ENCODE measurements around the gene IPO7. TPM values are rescaled to one million over a fixed set of nuclear protein-coding genes. Genes with fewer than 3 reads are reported as not detected.

IPO7 gene
- total and polyA plus RNA-seq, 10 of the 15 experiments (the other 5 are each of a cell fraction or from before 2014, with no cell fraction given) = 5.0 to 51.4 (median 30.6) TPM

GRCh38 chr11:9494316-9494715 is 109.9 kb downstream of the IPO7 start:
- ChIA-PET SMC1A (ENCODE audit: uncharacterized antibody, unreplicated experiment) (interaction anchor here (2.1 kb wide), 1 partner anchor 13 kb away, joined by 13 read pairs; no protein-coding TSS in a partner anchor), CTCF (interaction anchor here (2.3 kb wide), 1 partner anchor 12 kb away, joined by 8 read pairs; no protein-coding TSS in a partner anchor), POLR2A (interaction anchor here (0.6 kb wide), 1 partner anchor 162 kb away, joined by 3 read pairs; no protein-coding TSS in a partner anchor), RAD21 (ENCODE audit: unreplicated experiment) (interaction anchor here (1.7 kb wide), 1 partner anchor 12 kb away, joined by 5 read pairs; no protein-coding TSS in a partner anchor)
- Histone ChIP-seq H3K4me3 (no peak overlapping the region), H3K4me1 (ENCODE audit: control insufficient read depth, insufficient read depth, low read length) (no peaks in the 10 kb centered on the region), H4K20me1 (ENCODE audit: control insufficient read depth, insufficient read depth) (no peaks in the 10 kb centered on the region), H3K27me3 (replicated peaks in 1 of 2; ENCODE audit: control insufficient read depth in 2 of 2, insufficient read depth in 2 of 2, low read length in 1 of 2) (no peaks in the 10 kb centered on the region), H3K36me3 (ENCODE audit: control insufficient read depth in 2 of 2, insufficient read depth in 2 of 2, low read length in 1 of 2) (peaks cover 5 to 8% of the 10 kb centered on the region in 2 experiments; a peak in 3 of 4 replicates), H3K9me3 (replicated peaks; ENCODE audit: control insufficient read depth, insufficient read depth, low read length) (no peaks in the 10 kb centered on the region), H3K79me2 (ENCODE audit: control insufficient read depth, insufficient read depth, low read length) (no peaks in the 10 kb centered on the region), H3K27ac (ENCODE audit: control insufficient read depth, insufficient read depth) (no peak overlapping the region), H3K9ac (ENCODE audit: control insufficient read depth, insufficient read depth, low read length) (no peak overlapping the region), H3K4me2 (ENCODE audit: control insufficient read depth, insufficient read depth) (no peak overlapping the region), H2AFZ (ENCODE audit: control insufficient read depth, low read depth, low read length) (no peak overlapping the region)
- FAIRE-seq (no peak), DNase-seq (ENCODE audit: low read depth, low spot score) (no peak), ATAC-seq (no peak)
- 98% methylated on average over 3 of the region's 3 CpGs for WGBS (ENCODE audit: insufficient coverage, insufficient replicate concordance, low lambda C conversion rate, missing lambda C conversion rate)
- in situ Hi-C loops (cut with MboI) = no loop called here
- BruUV-seq (replicated peaks) = no TSS peak
- intact Hi-C loops (cut with micrococcal nuclease; ENCODE audit: unreplicated experiment) = no loop called here
- TF ChIP-seq TBL1XR1 (IDR thresholded peaks at IDR 0.05; ENCODE audit: low read depth, low read length) = no peak
- TF ChIP-seq EZH2 (IDR thresholded peaks at IDR 0.05; ENCODE audit: borderline replicate concordance, control insufficient read depth, low read depth, low read length) = no peak
- no peak for TF ChIP-seq JUNB (IDR thresholded peaks at IDR 0.05)
- TF ChIP-seq CEBPZ (IDR thresholded peaks at IDR 0.05; ENCODE audit: low read depth, low read length) = no peak
- no peak for TF ChIP-seq LARP7 (IDR thresholded peaks at IDR 0.05)
- no peak for TF ChIP-seq HDAC6 (IDR thresholded peaks at IDR 0.05; ENCODE audit: unreplicated experiment)

Data from GM12878 (cell line).